ENCODE measurements around the gene NBEAL2. TPM values are rescaled to one million over a fixed set of nuclear protein-coding genes. Genes with fewer than 3 reads are reported as not detected.

The NBEAL2 gene
- polyA plus RNA-seq, 3 donors, result 10.4 to 622 (median 17.3) TPM

GRCh38 chr3:46968783-46969428 is 10.6 kb upstream of the NBEAL2 start:
- Histone ChIP-seq H3K4me3 (replicated peaks in 1 of 3; ENCODE audit: low read depth in 2 of 3, low read length in 3 of 3) (no peak overlapping the region), H3K27ac (ENCODE audit: low read depth in 1 of 2, low read length in 2 of 2) (peak overlapping the region; percentile 30 to 45), H2AFZ (ENCODE audit: insufficient read depth, low read depth, low read length, poor library complexity, severe bottlenecking) (no peak overlapping the region), H3K9me3 (replicated peaks in 1 of 2; ENCODE audit: control insufficient read depth in 1 of 2, insufficient read depth in 1 of 2, low read length in 2 of 2) (no peaks in the 10 kb centered on the region), H3K36me3 (replicated peaks in 1 of 2; ENCODE audit: control insufficient read depth in 1 of 2, insufficient read depth in 2 of 2, low read length in 2 of 2) (peaks cover 12 to 36% of the 10 kb centered on the region in 2 donors), H3K4me1 (ENCODE audit: control insufficient read depth in 1 of 2, insufficient read depth in 2 of 2, low read length in 2 of 2) (peaks cover 62 to 96% of the 10 kb centered on the region in 2 donors), H3K79me2 (ENCODE audit: insufficient read depth, low read length) (peaks cover 94% of the 10 kb centered on the region), H4K20me1 (ENCODE audit: insufficient read depth, low read length) (peaks cover 91% of the 10 kb centered on the region), H3K4me2 (replicated peaks; ENCODE audit: extremely low read depth, low read length, poor library complexity, severe bottlenecking) (no peak overlapping the region), H3K9ac (ENCODE audit: insufficient read depth, low read length, poor library complexity, severe bottlenecking) (no peak overlapping the region), H3K27me3 (ENCODE audit: control insufficient read depth in 2 of 2, insufficient read depth in 2 of 2, low read length in 2 of 2) (no peaks in the 10 kb centered on the region)
- Mint-ChIP-seq H3K4me1 (peaks cover 88% of the 10 kb centered on the region), H3K4me3 (peak overlapping the region; percentile 37 to 53), H3K9me3 (no peaks in the 10 kb centered on the region), H3K36me3 (peaks cover 49 to 63% of the 10 kb centered on the region in 2 donors), H3K27ac (peak overlapping the region in 6 of 7 donors; percentile 30 to 89 (median 74)), H3K27me3 (ENCODE audit: low read depth in 3 of 3) (peaks cover 0 to 2% (median 0%) of the 10 kb centered on the region in 3 donors)
- WGBS (ENCODE audit: insufficient coverage), result 25% methylated on average over 4 of the region's 9 CpGs
- DNase-seq, result no peak
- intact Hi-C loops (cut with micrococcal nuclease), result loop anchor here in 1 of 2 donors (5.0 kb wide), 1 partner anchor 42 kb away; no protein-coding TSS in a partner anchor
- no peak for TF ChIP-seq CTCF (IDR thresholded peaks at IDR 0.05)

GRCh38 chr3:46970391-46971091 is 8.9 kb upstream of the NBEAL2 start:
- Histone ChIP-seq H3K9ac (ENCODE audit: insufficient read depth, low read length, poor library complexity, severe bottlenecking) (no peak overlapping the region), H3K4me2 (replicated peaks; ENCODE audit: extremely low read depth, low read length, poor library complexity, severe bottlenecking) (no peak overlapping the region), H2AFZ (ENCODE audit: insufficient read depth, low read depth, low read length, poor library complexity, severe bottlenecking) (no peak overlapping the region), H3K79me2 (ENCODE audit: insufficient read depth, low read length) (peaks cover 100% of the 10 kb centered on the region), H3K27ac (ENCODE audit: low read depth in 1 of 2, low read length in 2 of 2) (peak overlapping the region; percentile 1 to 71), H4K20me1 (ENCODE audit: insufficient read depth, low read length) (peaks cover 99% of the 10 kb centered on the region), H3K27me3 (ENCODE audit: control insufficient read depth in 2 of 2, insufficient read depth in 2 of 2, low read length in 2 of 2) (no peaks in the 10 kb centered on the region), H3K4me1 (ENCODE audit: control insufficient read depth in 1 of 2, insufficient read depth in 2 of 2, low read length in 2 of 2) (peaks cover 68 to 97% of the 10 kb centered on the region in 2 donors), H3K36me3 (replicated peaks in 1 of 2; ENCODE audit: control insufficient read depth in 1 of 2, insufficient read depth in 2 of 2, low read length in 2 of 2) (peaks cover 12 to 36% of the 10 kb centered on the region in 2 donors), H3K9me3 (replicated peaks in 1 of 2; ENCODE audit: control insufficient read depth in 1 of 2, insufficient read depth in 1 of 2, low read length in 2 of 2) (no peaks in the 10 kb centered on the region), H3K4me3 (replicated peaks in 1 of 3; ENCODE audit: low read depth in 2 of 3, low read length in 3 of 3) (no peak overlapping the region)
- H3K4me1 Mint-ChIP-seq, result peaks cover 92% of the 10 kb centered on the region
- no peak for DNase-seq
- peak overlapping the region in 5 of 7 donors; percentile 36 to 89 (median 70) for H3K27ac Mint-ChIP-seq
- no peak overlapping the region for H3K4me3 Mint-ChIP-seq
- intact Hi-C loops (cut with micrococcal nuclease), result loop anchor here in 1 of 2 donors (10.0 kb wide), 2 partner anchors 254 to 276 kb away; partner anchors contain the start of gene ALS2CL
- WGBS (ENCODE audit: insufficient coverage), result 68% methylated on average over 2 of the region's 3 CpGs
- H3K36me3 Mint-ChIP-seq, result peaks cover 49 to 62% of the 10 kb centered on the region in 2 donors
- peaks cover 0 to 2% (median 0%) of the 10 kb centered on the region in 3 donors for H3K27me3 Mint-ChIP-seq (ENCODE audit: low read depth in 3 of 3)
- TF ChIP-seq CTCF (IDR thresholded peaks at IDR 0.05), result no peak
- H3K9me3 Mint-ChIP-seq, result no peaks in the 10 kb centered on the region

Measured in CD14-positive monocyte (primary cell).